Measurements from ENCODE around the gene PLEKHA6. TPM values are rescaled to one million over a fixed set of nuclear protein-coding genes. Genes with fewer than 3 reads are reported as not detected.
"Not testable (repeated sequence)": the region's sequence is repeated elsewhere in the genome, so short reads cannot be mapped to it uniquely, and the experiment has no call there.

The PLEKHA6 gene
- total RNA-seq, 1 donor from 2014 or later: 1.0 TPM

DNA sequence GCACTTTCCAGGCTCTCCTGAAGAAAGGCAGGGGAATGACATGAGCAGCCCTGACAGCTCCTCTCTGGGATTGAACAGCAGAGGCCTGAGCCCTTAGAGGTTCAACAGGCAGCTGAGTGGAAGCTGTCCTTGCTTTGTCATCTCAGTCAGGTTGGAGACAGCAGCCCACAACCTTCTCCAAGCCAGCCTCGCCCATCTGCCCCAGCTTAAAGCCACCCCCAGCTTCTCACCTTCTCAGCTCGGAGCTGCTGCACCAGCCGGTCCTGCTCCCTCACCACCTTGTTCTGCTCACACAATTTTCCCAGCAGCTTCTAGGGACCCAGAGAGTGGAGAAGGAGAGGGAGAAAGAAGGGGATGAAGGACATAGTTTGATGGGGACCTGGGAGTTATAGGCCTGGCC is 110.8 kb downstream of the PLEKHA6 start:
- Histone ChIP-seq H3K4me1 (ENCODE audit: control insufficient read depth in 3 of 3, insufficient read depth in 3 of 3, low read length in 3 of 3) (peaks cover 0 to 18% (median 11%) of the 10 kb centered on the region in 3 donors), H3K27ac (ENCODE audit: low read depth, low read length) (no peak overlapping the region), H3K36me3 (ENCODE audit: control insufficient read depth in 3 of 3, insufficient read depth in 3 of 3, low read length in 3 of 3) (peaks cover 0 to 10% (median 3%) of the 10 kb centered on the region in 3 donors), H3K9ac (ENCODE audit: low read depth in 1 of 3, low read length in 3 of 3) (no peak overlapping the region), H3K9me3 (ENCODE audit: control insufficient read depth in 3 of 3, low read length in 3 of 3) (no peaks in the 10 kb centered on the region), H3K4me3 (ENCODE audit: low read length in 3 of 3) (no peak overlapping the region), H3K27me3 (ENCODE audit: control insufficient read depth in 3 of 3, insufficient read depth in 3 of 3, low read length in 3 of 3) (peaks cover 0 to 4% (median 0%) of the 10 kb centered on the region in 3 donors)

DNA sequence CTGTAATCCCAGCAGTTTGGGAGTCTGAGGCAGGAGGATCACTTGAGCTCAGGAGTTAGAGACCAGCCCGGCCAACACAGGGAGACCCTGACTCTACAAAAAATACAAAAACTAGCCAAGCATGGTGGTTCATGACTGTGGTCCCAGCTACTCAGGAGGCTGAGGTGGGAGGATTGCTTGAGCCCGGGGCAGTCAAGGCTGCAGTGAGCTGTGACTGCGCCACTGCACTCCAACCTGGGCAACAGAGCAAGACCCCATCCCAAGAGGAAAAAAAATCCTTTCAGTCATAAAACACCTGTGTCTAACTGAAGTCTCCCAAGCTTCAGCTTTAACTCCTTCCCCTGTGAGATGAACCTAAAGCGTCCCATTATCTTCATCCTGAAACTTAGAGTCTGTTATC is 112.9 kb downstream of the PLEKHA6 start:
- Histone ChIP-seq H3K4me1 (ENCODE audit: control insufficient read depth in 3 of 3, insufficient read depth in 3 of 3, low read length in 3 of 3) (peaks cover 0 to 18% (median 11%) of the 10 kb centered on the region in 3 donors), H3K9me3 (ENCODE audit: control insufficient read depth in 3 of 3, low read length in 3 of 3) (no peaks in the 10 kb centered on the region), H3K9ac (ENCODE audit: low read depth in 1 of 3, low read length in 3 of 3) (no peak overlapping the region), H3K27ac (ENCODE audit: low read depth, low read length) (no peak overlapping the region), H3K36me3 (ENCODE audit: control insufficient read depth in 3 of 3, insufficient read depth in 3 of 3, low read length in 3 of 3) (peaks cover 0 to 12% (median 5%) of the 10 kb centered on the region in 3 donors), H3K4me3 (ENCODE audit: low read length in 3 of 3) (no peak overlapping the region), H3K27me3 (ENCODE audit: control insufficient read depth in 3 of 3, insufficient read depth in 3 of 3, low read length in 3 of 3) (peaks cover 0 to 4% (median 0%) of the 10 kb centered on the region in 3 donors)

DNA sequence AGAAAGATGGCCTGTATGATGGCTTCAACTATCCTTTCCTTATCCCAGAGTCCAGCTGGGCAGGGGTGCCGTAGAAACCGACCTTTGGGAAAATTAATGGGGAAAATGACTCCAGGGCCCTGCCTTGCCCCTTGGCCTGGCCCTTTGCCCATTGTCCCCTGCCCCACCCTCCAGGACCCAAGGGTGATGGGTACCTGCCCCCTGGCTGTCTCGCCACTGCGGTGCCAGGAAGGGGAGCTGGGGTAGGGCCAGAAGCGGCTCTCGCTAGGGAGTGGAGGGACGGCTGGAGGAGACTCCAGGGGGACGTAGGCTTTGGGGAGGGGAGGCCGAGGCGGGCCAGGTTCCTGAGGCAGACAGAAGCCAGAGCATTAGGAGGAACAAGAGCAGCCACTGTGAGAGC is 116.8 kb downstream of the PLEKHA6 start:
- Histone ChIP-seq H3K4me1 (ENCODE audit: control insufficient read depth in 3 of 3, insufficient read depth in 3 of 3, low read length in 3 of 3) (no peaks in the 10 kb centered on the region), H3K36me3 (ENCODE audit: control insufficient read depth in 3 of 3, insufficient read depth in 3 of 3, low read length in 3 of 3) (peaks cover 0 to 6% (median 1%) of the 10 kb centered on the region in 3 donors), H3K4me3 (ENCODE audit: low read length in 3 of 3) (no peak overlapping the region), H3K9ac (ENCODE audit: low read depth in 1 of 3, low read length in 3 of 3) (no peak overlapping the region), H3K27me3 (ENCODE audit: control insufficient read depth in 3 of 3, insufficient read depth in 3 of 3, low read length in 3 of 3) (no peaks in the 10 kb centered on the region), H3K27ac (ENCODE audit: low read depth, low read length) (no peak overlapping the region), H3K9me3 (ENCODE audit: control insufficient read depth in 3 of 3, low read length in 3 of 3) (no peaks in the 10 kb centered on the region)

DNA sequence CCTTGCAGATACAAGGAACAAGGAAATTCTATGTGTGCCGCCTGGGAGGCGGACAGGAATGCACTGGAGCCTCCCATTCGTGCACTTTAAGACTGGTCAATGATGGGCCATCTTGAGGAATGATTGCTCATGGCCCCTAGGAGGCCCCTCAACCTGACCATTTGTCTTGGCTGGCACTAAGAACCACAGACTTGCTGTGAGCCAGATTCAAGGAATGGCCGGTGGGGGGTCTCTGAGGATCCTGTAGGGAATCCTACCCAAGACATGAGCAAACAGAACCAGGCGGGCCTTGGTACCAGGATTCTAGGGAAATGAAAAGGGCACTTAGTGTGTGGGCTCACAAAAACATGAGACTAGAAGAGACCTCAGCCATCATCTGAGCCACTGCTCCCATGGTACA is 117.8 kb downstream of the PLEKHA6 start:
- no peak overlapping the region for H3K9ac ChIP-seq (ENCODE audit: low read depth in 1 of 3, low read length in 3 of 3)
- H3K27ac ChIP-seq (ENCODE audit: low read depth, low read length): no peak overlapping the region
- no peak overlapping the region for H3K4me3 ChIP-seq (ENCODE audit: low read length in 3 of 3)
- H3K9me3 ChIP-seq (ENCODE audit: control insufficient read depth in 3 of 3, low read length in 3 of 3): no peaks in the 10 kb centered on the region
- H3K27me3 ChIP-seq (ENCODE audit: control insufficient read depth in 3 of 3, insufficient read depth in 3 of 3, low read length in 3 of 3): no peaks in the 10 kb centered on the region
- peaks cover 0 to 6% (median 1%) of the 10 kb centered on the region in 3 donors for H3K36me3 ChIP-seq (ENCODE audit: control insufficient read depth in 3 of 3, insufficient read depth in 3 of 3, low read length in 3 of 3)
- H3K4me1 ChIP-seq (ENCODE audit: control insufficient read depth in 3 of 3, insufficient read depth in 3 of 3, low read length in 3 of 3): no peaks in the 10 kb centered on the region

DNA sequence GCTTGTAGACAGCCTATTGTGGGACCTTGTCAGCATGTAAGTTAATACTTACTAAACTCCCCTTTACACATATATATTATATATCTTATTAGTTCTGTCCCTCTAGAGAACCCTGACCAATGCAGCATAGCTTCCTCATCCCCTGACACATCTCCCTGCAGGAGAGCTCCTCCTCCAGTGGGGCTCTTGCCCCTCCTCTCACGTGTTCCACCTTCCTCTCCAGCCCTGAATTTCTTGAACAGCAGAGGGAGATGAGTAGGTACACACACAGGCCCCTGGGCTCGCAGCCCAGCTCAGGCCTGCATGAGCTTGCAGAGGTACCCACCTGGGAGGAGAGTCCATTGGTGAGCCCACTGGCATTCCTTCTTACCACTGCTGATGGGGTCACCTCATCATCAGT is 118.7 kb downstream of the PLEKHA6 start:
- H3K9me3 ChIP-seq (ENCODE audit: control insufficient read depth in 3 of 3, low read length in 3 of 3): no peaks in the 10 kb centered on the region
- H3K9ac ChIP-seq (ENCODE audit: low read depth in 1 of 3, low read length in 3 of 3): no peak overlapping the region
- no peak overlapping the region for H3K27ac ChIP-seq (ENCODE audit: low read depth, low read length)
- no peaks in the 10 kb centered on the region for H3K27me3 ChIP-seq (ENCODE audit: control insufficient read depth in 3 of 3, insufficient read depth in 3 of 3, low read length in 3 of 3)
- H3K4me3 ChIP-seq (ENCODE audit: low read length in 3 of 3): no peak overlapping the region
- H3K36me3 ChIP-seq (ENCODE audit: control insufficient read depth in 3 of 3, insufficient read depth in 3 of 3, low read length in 3 of 3): peaks cover 0 to 6% (median 1%) of the 10 kb centered on the region in 3 donors
- H3K4me1 ChIP-seq (ENCODE audit: control insufficient read depth in 3 of 3, insufficient read depth in 3 of 3, low read length in 3 of 3): no peaks in the 10 kb centered on the region

DNA sequence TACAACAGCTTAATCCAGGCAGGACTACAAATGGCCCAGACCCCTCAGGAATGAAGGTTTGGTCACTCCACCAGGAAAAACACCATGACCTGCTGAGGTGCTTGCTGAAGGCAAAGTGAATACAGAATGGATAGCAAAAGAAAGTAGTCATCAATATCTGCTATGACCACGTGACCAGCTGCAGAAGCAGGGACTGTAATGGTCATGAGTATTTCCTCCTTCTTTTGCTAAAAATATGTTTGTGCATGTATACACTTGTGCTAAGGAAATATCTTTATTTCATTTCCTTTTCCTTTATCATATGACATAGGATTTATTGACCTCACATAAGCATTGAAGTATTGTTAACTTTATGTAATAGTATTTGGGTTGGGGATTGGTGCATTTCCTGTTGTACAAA is 119.5 kb downstream of the PLEKHA6 start:
- Histone ChIP-seq H3K4me3 (ENCODE audit: low read length in 3 of 3) (no peak overlapping the region), H3K27me3 (ENCODE audit: control insufficient read depth in 3 of 3, insufficient read depth in 3 of 3, low read length in 3 of 3) (no peaks in the 10 kb centered on the region), H3K27ac (ENCODE audit: low read depth, low read length) (no peak overlapping the region), H3K36me3 (ENCODE audit: control insufficient read depth in 3 of 3, insufficient read depth in 3 of 3, low read length in 3 of 3) (peaks cover 0 to 3% (median 1%) of the 10 kb centered on the region in 3 donors), H3K9ac (ENCODE audit: low read depth in 1 of 3, low read length in 3 of 3) (no peak overlapping the region), H3K9me3 (ENCODE audit: control insufficient read depth in 3 of 3, low read length in 3 of 3) (no peaks in the 10 kb centered on the region), H3K4me1 (ENCODE audit: control insufficient read depth in 3 of 3, insufficient read depth in 3 of 3, low read length in 3 of 3) (no peaks in the 10 kb centered on the region)

DNA sequence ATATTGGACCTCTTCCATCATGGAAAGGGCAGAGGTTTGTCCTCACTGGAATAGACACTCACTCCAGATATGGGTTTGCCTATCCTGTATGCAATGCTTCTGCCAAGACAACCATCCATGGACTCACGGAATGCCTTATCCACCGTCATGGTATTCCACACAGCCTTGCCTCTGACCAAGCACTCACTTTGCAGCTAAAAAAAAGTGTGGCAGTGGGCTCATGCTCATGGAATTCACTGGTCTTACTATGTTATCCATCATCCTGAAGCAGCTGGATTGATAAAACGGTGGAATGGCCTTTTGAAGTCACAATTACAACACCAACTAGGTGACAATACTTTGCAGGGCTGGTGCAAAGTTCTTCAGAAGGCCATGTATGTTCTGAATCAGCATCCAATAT is 120.3 kb downstream of the PLEKHA6 start:
- H3K27me3 ChIP-seq (ENCODE audit: control insufficient read depth in 3 of 3, insufficient read depth in 3 of 3, low read length in 3 of 3); H3K36me3 ChIP-seq (ENCODE audit: control insufficient read depth in 3 of 3, insufficient read depth in 3 of 3, low read length in 3 of 3); H3K9ac ChIP-seq (ENCODE audit: low read depth in 1 of 3, low read length in 3 of 3); H3K4me3 ChIP-seq (ENCODE audit: low read length in 3 of 3); H3K27ac ChIP-seq (ENCODE audit: low read depth, low read length); H3K9me3 ChIP-seq (ENCODE audit: control insufficient read depth in 3 of 3, low read length in 3 of 3); H3K4me1 ChIP-seq (ENCODE audit: control insufficient read depth in 3 of 3, insufficient read depth in 3 of 3, low read length in 3 of 3): not testable (repeated sequence)

DNA sequence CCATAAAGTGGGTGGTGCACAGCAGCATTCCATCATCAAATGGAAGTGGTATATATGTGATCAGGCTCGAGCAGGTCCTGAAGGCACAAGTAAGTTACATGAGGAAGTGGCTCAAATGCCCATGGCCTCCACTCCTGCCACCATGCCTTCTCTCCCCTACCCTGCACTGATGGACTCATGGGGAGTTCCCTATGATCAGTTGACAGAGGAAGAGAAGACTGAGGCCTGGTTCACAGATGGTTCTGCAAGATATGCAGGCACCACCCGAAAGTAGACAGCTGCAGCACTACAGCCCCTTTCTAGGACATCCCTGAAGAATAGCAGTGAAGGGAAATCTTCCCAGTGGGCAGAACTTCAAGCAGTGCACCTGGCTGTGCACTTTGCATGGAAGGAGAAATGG is 121.2 kb downstream of the PLEKHA6 start:
- H3K27me3 ChIP-seq (ENCODE audit: control insufficient read depth in 3 of 3, insufficient read depth in 3 of 3, low read length in 3 of 3); H3K36me3 ChIP-seq (ENCODE audit: control insufficient read depth in 3 of 3, insufficient read depth in 3 of 3, low read length in 3 of 3); H3K4me1 ChIP-seq (ENCODE audit: control insufficient read depth in 3 of 3, insufficient read depth in 3 of 3, low read length in 3 of 3); H3K9ac ChIP-seq (ENCODE audit: low read depth in 1 of 3, low read length in 3 of 3); H3K27ac ChIP-seq (ENCODE audit: low read depth, low read length); H3K4me3 ChIP-seq (ENCODE audit: low read length in 3 of 3); H3K9me3 ChIP-seq (ENCODE audit: control insufficient read depth in 3 of 3, low read length in 3 of 3): not testable (repeated sequence)

DNA sequence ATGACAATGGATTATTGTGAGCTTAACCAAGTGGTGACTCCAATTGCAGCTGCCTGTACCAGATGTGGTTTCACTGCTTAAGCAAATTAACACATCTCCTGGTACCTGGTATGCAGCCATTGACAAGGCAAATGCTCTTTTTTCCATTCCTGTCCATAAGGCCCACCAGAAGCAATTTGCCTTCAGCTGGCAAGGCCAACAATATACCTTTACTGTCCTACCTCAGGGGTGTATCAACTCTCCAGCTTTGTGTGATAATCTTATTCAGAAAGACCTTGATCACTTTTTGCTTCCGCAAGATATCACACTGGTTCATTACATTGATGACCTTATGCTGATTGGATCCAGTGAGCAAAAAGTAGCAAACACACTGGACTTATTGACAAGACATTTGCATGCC is 122.2 kb downstream of the PLEKHA6 start:
- H3K9ac ChIP-seq (ENCODE audit: low read depth in 1 of 3, low read length in 3 of 3); H3K4me3 ChIP-seq (ENCODE audit: low read length in 3 of 3); H3K27ac ChIP-seq (ENCODE audit: low read depth, low read length); H3K9me3 ChIP-seq (ENCODE audit: control insufficient read depth in 3 of 3, low read length in 3 of 3); H3K36me3 ChIP-seq (ENCODE audit: control insufficient read depth in 3 of 3, insufficient read depth in 3 of 3, low read length in 3 of 3); H3K4me1 ChIP-seq (ENCODE audit: control insufficient read depth in 3 of 3, insufficient read depth in 3 of 3, low read length in 3 of 3); H3K27me3 ChIP-seq (ENCODE audit: control insufficient read depth in 3 of 3, insufficient read depth in 3 of 3, low read length in 3 of 3): not testable (repeated sequence)

DNA sequence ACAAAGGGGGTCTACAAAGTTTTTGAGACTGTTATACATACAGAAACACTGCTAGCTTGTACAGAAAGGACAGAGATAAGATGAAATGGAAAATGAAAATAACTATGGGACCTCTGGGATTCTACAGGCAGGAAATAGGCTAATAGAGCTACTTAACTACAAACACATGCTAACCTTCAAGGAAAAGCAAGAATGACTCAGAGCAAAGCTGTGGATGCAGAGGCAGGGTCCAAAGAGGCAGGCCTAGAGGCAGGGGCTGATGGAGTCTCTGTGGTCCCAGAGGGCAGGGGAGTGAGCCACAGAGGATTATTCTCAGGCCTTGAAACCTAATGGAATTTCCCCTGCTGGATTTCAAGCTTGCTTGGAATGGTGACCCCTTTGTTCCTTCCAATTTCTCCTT is 127.2 kb downstream of the PLEKHA6 start:
- peaks cover 0 to 10% (median 0%) of the 10 kb centered on the region in 3 donors for H3K36me3 ChIP-seq (ENCODE audit: control insufficient read depth in 3 of 3, insufficient read depth in 3 of 3, low read length in 3 of 3)
- no peaks in the 10 kb centered on the region for H3K4me1 ChIP-seq (ENCODE audit: control insufficient read depth in 3 of 3, insufficient read depth in 3 of 3, low read length in 3 of 3)
- no peak overlapping the region for H3K4me3 ChIP-seq (ENCODE audit: low read length in 3 of 3)
- H3K9ac ChIP-seq (ENCODE audit: low read depth in 1 of 3, low read length in 3 of 3): no peak overlapping the region
- H3K9me3 ChIP-seq (ENCODE audit: control insufficient read depth in 3 of 3, low read length in 3 of 3): no peaks in the 10 kb centered on the region
- no peaks in the 10 kb centered on the region for H3K27me3 ChIP-seq (ENCODE audit: control insufficient read depth in 3 of 3, insufficient read depth in 3 of 3, low read length in 3 of 3)
- H3K27ac ChIP-seq (ENCODE audit: low read depth, low read length): no peak overlapping the region

DNA sequence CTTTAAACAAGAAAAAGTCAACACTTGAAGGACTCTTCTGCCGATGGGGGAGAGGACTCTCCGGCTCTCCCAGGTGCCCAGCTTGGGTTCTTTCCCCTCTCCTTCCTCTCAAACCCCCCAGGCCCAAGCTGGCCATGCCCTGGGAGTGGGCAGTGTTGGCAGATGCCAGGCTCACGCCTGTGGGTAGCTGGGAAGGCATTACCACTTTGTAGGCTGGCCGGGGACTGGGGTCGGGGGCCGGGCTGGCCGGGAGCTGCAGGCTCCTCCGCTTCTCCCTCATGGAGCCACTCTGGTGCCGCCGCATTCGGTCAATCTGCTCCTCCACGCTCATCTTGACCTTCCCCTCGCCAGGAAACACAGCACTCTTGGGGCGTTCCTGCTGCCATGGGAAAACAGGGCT is 129.5 kb downstream of the PLEKHA6 start:
- no peaks in the 10 kb centered on the region for H3K9me3 ChIP-seq (ENCODE audit: control insufficient read depth in 3 of 3, low read length in 3 of 3)
- no peak overlapping the region for H3K27ac ChIP-seq (ENCODE audit: low read depth, low read length)
- H3K27me3 ChIP-seq (ENCODE audit: control insufficient read depth in 3 of 3, insufficient read depth in 3 of 3, low read length in 3 of 3): no peaks in the 10 kb centered on the region
- H3K9ac ChIP-seq (ENCODE audit: low read depth in 1 of 3, low read length in 3 of 3): no peak overlapping the region
- no peak overlapping the region for H3K4me3 ChIP-seq (ENCODE audit: low read length in 3 of 3)
- H3K4me1 ChIP-seq (ENCODE audit: control insufficient read depth in 3 of 3, insufficient read depth in 3 of 3, low read length in 3 of 3): peaks cover 0 to 5% (median 4%) of the 10 kb centered on the region in 3 donors
- peaks cover 0 to 10% (median 0%) of the 10 kb centered on the region in 3 donors for H3K36me3 ChIP-seq (ENCODE audit: control insufficient read depth in 3 of 3, insufficient read depth in 3 of 3, low read length in 3 of 3)
